Kidney (tissue), 14 donors: Measurements from ENCODE around the gene APP. TPM values are rescaled to one million over a fixed set of nuclear protein-coding genes. Genes with fewer than 3 reads are reported as not detected.

Experiments used
- DNase-seq, 5 donors: peaks; one replicate each; pipeline ENCODE4 v3.0.0-alpha.2; 2013 to 2020
- FAIRE-seq: peaks from 2 replicates; lab custom pipeline; 2012; peaks lifted over from hg19 to GRCh38; lab: Jason Lieb, UNC
- H3K27ac ChIP-seq, 2 donors: one replicate each; pipeline ENCODE4 v1.7.0; 2013; ENCODE audit warnings: low read depth in 2 of 2, low read length in 2 of 2, inconsistent platforms in 1 of 2
- H3K27me3 ChIP-seq: one replicate; pipeline ENCODE4 v1.7.1; 2013; ENCODE audit warnings: low read length, inconsistent platforms; ENCODE audit not compliant: control insufficient read depth, insufficient read depth
- H3K36me3 ChIP-seq, 3 donors: one replicate each; pipeline versions ENCODE4 v1.7.0 to v1.7.1; 2013; ENCODE audit warnings: low read length in 3 of 3, control low read depth in 1 of 3, inconsistent platforms in 1 of 3; ENCODE audit not compliant: insufficient read depth in 3 of 3, control insufficient read depth in 2 of 3
- H3K4me1 ChIP-seq, 3 donors: one replicate each; pipeline versions ENCODE4 v1.7.0 to v1.7.1; 2013; ENCODE audit warnings: low read length in 3 of 3, inconsistent platforms in 1 of 3, low read depth in 1 of 3; ENCODE audit not compliant: control insufficient read depth in 2 of 3, insufficient read depth in 2 of 3
- H3K4me3 ChIP-seq, 3 donors: one replicate each; pipeline versions ENCODE4 v1.7.0 to v1.8.1; 2013; ENCODE audit warnings: low read length in 3 of 3, control low read depth in 1 of 3, inconsistent platforms in 1 of 3
- H3K9ac ChIP-seq, 3 donors: one replicate each; pipeline versions ENCODE4 v1.7.0 to v1.7.1; 2013; ENCODE audit warnings: low read length in 3 of 3, control low read depth in 1 of 3, inconsistent platforms in 1 of 3
- H3K9me3 ChIP-seq, 3 donors: one replicate each; pipeline versions ENCODE4 v1.7.0 to v1.7.1; 2013; ENCODE audit warnings: low read length in 3 of 3, control low read depth in 1 of 3, inconsistent platforms in 1 of 3; ENCODE audit not compliant: control insufficient read depth in 2 of 3, insufficient read depth in 1 of 3
- CTCF ChIP-seq: IDR thresholded peaks from 3 replicates; pipeline ENCODE4 v1.5.1; 2012; ENCODE audit warnings: mild to moderate bottlenecking, moderate library complexity, borderline replicate concordance; ENCODE audit not compliant: insufficient read depth; ENCODE audit errors: extremely low read depth
- intact Hi-C: fragments of 100-400 bp; cut with DNase I; formaldehyde crosslinking; loops from one replicate; pipeline ENCODE4 v1.11.1; 2022
- polyA plus RNA-seq: library from polyadenylated mRNA; stranded (reverse); fragments of 350-450 nt; fragmentation: Illumina TruSeq; extraction: RNeasy Lipid Tissue Mini Kit (QIAGEN cat#74804); gene quantifications from one replicate; pipeline ENCODE4 v1.2.3, GENCODE V29; 2014; ENCODE audit warnings: low read depth, low replicate concordance; ENCODE audit not compliant: insufficient read depth
- total RNA-seq: library from RNA; stranded (reverse); fragmentation: NEBNext Ultra II Directional; extraction: Animal tissue kit (Norgen Biotek cat#: 25700); gene quantifications from one replicate; pipeline ENCODE4 v1.2.1, GENCODE V29; 2021
- donor health status: control.
- donor health status: control.
- donor health status: control.
- donor health status: control.
- donor health status: control.
- donor health status: DM: yes; HTN: yes; CAD: no.
- donor health status: Normal renal cell carcinoma (clear cell type).

Gene APP
- total and polyA plus RNA-seq, 2 donors from 2014 or later: 472 to 1,303 TPM

- no peak for DNase-seq
- no peak overlapping the region for H3K9ac ChIP-seq
- no peak for TF ChIP-seq CTCF
- H3K36me3 ChIP-seq: peaks cover 0 to 2% (median 2%) of the 10 kb centered on the region in 3 donors
- no peak for FAIRE-seq
- H3K27ac ChIP-seq: no peak overlapping the region
- intact Hi-C loops: no loop called here
- no peak overlapping the region for H3K4me3 ChIP-seq
- H3K9me3 ChIP-seq: no peaks in the 10 kb centered on the region
- peaks cover 0 to 5% (median 0%) of the 10 kb centered on the region in 3 donors for H3K4me1 ChIP-seq
- H3K27me3 ChIP-seq: no peaks in the 10 kb centered on the region
Observed at GRCh38 chr21:26107429-26107828, 63.1 kb downstream of the APP start.

GRCh38 chr21:26106562-26106961 lies 64.0 kb downstream of the APP start:
- peaks cover 0 to 2% (median 2%) of the 10 kb centered on the region in 3 donors for H3K36me3 ChIP-seq
- no peaks in the 10 kb centered on the region for H3K9me3 ChIP-seq
- no peak overlapping the region for H3K4me3 ChIP-seq
- FAIRE-seq (no peak), DNase-seq (no peak)
- H3K4me1 ChIP-seq: peaks cover 0 to 5% (median 0%) of the 10 kb centered on the region in 3 donors
- H3K27ac ChIP-seq: no peak overlapping the region
- no peak overlapping the region for H3K9ac ChIP-seq
- H3K27me3 ChIP-seq: no peaks in the 10 kb centered on the region
- intact Hi-C loops: no loop called here
- no peak for TF ChIP-seq CTCF

- H3K27me3 ChIP-seq: no peaks in the 10 kb centered on the region
- H3K9ac ChIP-seq: no peak overlapping the region
- peaks cover 0 to 2% (median 2%) of the 10 kb centered on the region in 3 donors for H3K36me3 ChIP-seq
- no peak overlapping the region for H3K4me3 ChIP-seq
- H3K27ac ChIP-seq: no peak overlapping the region
- peaks cover 0 to 2% (median 0%) of the 10 kb centered on the region in 3 donors for H3K4me1 ChIP-seq
- TF ChIP-seq CTCF: no peak
- intact Hi-C loops: no loop called here
- no peaks in the 10 kb centered on the region for H3K9me3 ChIP-seq
- DNase-seq (no peak), FAIRE-seq (no peak)
Observed at GRCh38 chr21:26105819-26106218, 64.8 kb downstream of the APP start.

- FAIRE-seq (no peak), DNase-seq (no peak)
- no peaks in the 10 kb centered on the region for H3K27me3 ChIP-seq
- H3K4me1 ChIP-seq: no peaks in the 10 kb centered on the region
- H3K9me3 ChIP-seq: no peaks in the 10 kb centered on the region
- no peaks in the 10 kb centered on the region for H3K36me3 ChIP-seq
- no peak for TF ChIP-seq CTCF
- no peak overlapping the region for H3K27ac ChIP-seq
- intact Hi-C loops: no loop called here
- no peak overlapping the region for H3K4me3 ChIP-seq
- no peak overlapping the region for H3K9ac ChIP-seq
Observed at GRCh38 chr21:26100573-26100972, 70.0 kb downstream of the APP start.
